CD4-positive, alpha-beta T cell treated with Interleukin-10 for 1 hour (primary cell): ENCODE measurements around the gene HNRNPUL1.

Source experiments
- DNase-seq: peaks from one replicate; pipeline ENCODE4 v3.0.0-alpha.2; 2020

The HNRNPUL1 gene

DNA sequence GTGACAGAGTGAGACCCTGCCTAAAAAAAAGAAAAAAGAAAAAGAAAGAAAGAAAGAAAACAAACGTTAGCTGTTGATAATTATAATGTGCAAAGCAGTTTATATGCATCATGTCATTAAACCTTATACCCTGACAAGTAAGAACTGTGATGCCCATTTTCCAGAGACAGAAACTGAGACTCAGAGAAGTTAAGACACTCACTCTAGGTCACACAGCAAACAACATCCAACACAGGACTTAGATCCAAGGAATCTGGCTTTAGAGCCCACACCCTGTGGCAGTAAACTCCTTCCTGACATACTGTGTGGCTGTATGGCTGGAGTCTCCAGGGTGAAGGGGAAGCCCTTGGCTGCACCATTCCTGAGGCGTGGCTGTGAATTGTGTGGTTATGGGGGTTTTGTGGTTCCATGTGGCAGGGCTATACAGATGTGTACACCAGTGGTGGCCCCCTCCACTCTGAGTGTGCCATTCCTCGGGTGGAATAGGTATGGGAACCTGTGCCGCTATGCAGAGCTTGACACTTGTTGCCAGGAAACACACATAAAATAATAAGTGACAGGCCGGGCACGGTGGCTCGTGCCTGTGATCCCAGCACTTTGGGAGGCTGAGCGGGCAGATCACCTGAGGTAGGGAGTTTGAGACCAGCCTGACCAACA is 29.5 kb upstream of the HNRNPUL1 start:
- no peak for DNase-seq

- DNase-seq: no peak
These were observed 28.7 kb upstream of the HNRNPUL1 start for GRCh38 chr19:41235480-41235879.

DNA sequence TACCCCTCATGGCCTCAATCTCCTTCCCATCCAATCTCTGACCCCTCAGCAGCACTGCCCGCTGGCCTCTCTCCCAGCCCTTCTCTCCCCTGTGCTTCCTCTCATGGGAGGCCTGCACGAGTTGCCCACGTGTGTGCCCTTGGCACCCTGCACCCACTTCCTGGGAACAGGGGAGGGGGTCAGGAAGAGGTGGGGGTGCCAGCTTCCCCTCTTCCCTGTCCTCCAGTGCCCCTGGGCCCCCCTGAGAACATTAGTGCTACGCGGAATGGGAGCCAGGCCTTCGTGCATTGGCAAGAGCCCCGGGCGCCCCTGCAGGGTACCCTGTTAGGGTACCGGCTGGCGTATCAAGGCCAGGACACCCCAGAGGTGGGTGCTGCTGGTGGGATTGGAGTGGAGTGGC is 25.9 kb upstream of the HNRNPUL1 start:
- no peak for DNase-seq

GRCh38 chr19:41239363-41239762 is 24.8 kb upstream of the HNRNPUL1 start:
- DNase-seq: no peak

GRCh38 chr19:41239961-41240574 is 24.1 kb upstream of the HNRNPUL1 start:
- DNase-seq: no peak

GRCh38 chr19:41241859-41242258 is 22.3 kb upstream of the HNRNPUL1 start:
- DNase-seq: no peak

DNA sequence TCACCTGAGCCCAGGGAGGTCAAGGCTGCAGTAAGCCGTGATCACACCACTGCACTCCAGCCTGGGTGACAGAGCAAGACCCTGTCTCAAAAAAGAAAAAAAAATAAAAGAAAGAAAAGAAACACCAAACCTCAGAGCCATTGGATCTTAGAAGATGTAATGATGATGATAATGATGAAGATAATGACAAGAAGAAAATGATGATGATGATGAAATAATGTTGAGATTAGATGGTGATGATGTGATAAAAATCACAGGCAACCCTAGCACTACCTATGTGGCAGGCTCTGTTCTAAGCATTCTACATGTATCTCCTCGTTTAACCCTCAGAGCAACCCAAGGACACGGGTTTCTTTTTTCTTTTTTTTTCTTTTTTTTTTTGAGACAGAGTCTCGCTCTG is 20.1 kb upstream of the HNRNPUL1 start:
- no peak for DNase-seq

DNA sequence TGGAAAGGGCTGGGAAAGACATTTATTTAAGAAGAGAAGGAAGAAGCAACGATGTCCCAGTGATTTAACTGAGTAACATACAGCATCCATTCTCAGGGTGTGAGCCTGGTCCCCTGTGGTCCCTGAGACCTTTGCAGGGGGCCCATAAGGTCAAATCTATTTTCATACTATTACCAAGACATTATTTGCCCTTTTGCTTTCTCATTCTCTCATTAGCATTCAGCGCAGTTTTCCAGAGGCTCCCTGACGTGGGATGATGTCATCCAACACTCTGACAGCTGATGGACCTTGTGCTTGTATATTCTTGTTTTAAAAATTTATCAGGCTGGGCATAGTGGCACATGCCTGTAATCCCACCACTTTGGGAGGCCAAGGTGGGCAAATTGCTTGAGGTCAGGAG is 18.3 kb upstream of the HNRNPUL1 start:
- DNase-seq: no peak

DNA sequence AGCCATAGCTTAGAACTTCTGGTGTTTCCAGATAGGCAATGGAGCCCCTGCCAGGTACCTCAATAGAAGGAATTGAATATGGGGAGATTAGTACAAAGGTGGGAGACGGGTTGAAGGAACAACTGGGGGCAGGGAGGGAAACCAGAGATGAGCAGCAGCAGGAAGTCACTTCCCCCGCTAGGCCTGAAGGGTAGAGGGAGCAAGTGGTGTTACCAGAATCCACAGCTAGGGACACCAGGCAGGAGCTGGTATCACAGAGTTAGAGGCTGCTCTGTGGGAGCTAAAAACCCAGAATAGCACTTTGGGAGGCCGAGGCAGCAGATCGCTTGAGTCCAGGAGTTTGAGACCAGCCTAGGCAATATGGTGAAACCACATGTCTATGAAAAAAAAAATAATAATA is 15.3 kb upstream of the HNRNPUL1 start:
- no peak for DNase-seq

GRCh38 chr19:41249707-41250423 is 14.3 kb upstream of the HNRNPUL1 start:
- no peak for DNase-seq

GRCh38 chr19:41253660-41254059 is 10.5 kb upstream of the HNRNPUL1 start:
- DNase-seq: no peak

DNA sequence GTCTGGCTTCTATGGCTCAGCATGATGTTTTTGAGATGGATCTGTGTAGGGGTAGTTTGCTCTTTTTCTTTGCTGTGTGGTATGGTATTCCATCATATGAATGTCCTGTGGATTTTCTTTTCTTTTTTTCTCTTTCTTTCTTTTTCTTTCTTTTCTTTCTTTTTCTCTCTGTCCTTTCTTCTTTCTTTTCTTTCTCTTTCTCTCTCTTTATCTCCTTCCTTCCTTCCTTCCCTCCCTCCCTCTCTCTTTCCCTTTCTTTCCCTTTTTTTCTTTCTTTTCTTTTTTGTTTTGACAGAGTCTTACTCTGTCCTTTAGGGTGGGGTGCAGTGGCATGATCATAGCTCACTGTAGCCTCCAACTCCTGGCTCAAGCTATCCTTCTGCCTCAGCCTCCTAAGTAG is 9.0 kb upstream of the HNRNPUL1 start:
- no peak for DNase-seq

DNA sequence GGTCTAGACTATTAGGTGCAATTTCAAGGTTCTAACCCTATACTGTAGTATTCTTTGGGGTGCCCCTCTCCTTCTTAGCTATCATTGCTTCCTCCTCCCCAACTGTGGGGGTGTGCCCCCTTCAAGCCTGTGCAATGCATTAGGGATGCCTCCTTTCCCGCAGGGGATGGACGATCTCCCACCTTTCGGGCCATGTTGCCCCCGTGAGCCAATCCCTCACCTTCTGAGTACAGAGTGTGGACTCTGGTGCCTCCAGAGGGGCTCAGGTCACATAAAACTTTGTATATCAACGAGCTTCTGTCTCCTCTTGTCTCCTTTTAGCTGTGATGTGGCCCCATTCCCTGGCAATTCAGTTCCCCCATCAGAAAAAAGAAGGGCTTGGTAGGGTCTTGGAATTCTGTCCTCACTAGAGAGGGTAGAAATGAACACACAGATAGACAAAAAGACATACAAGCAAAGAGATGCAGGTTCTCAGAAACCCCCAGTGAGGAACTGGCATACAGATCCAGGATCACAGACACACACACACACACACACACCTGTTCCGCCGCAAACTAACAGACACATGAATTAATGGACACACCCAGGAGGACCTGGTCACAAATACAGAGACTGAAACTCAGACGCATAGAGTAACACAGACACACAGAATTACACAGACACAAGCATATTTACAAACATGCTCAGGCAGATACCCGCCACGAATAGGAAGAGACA is 2.5 kb upstream of the HNRNPUL1 start:
- no peak for DNase-seq

GRCh38 chr19:41263042-41263849 is 926 bp upstream of the HNRNPUL1 start:
- DNase-seq: peak; percentile 88

GRCh38 chr19:41264581-41265394 is 616 bp downstream of the HNRNPUL1 start:
- DNase-seq: peak; percentile 50

- DNase-seq: peak; percentile 9
These were observed 1.4 kb downstream of the HNRNPUL1 start for GRCh38 chr19:41265395-41266153.

DNA sequence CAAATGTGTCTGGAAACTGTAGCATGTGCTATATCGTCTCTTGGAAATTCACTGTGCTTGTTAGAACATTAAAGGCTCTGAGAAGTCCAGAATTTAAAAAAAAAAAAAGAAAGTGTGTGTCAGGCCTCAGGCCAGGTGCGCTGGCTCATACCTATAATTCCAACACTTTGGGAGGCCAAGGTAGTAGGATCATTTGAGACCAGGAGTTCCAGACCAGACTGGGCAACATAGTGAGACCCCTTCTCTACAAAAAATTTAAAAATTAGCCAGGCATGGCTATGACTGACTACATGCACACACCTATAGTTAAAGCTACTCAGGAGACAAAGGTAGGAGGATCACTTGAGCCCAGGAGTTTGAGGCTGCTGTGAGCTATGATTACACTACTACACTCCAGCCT is 4.9 kb downstream of the HNRNPUL1 start:
- DNase-seq: no peak

- no peak for DNase-seq
These were observed 5.4 kb downstream of the HNRNPUL1 start for GRCh38 chr19:41269571-41269970.

DNA sequence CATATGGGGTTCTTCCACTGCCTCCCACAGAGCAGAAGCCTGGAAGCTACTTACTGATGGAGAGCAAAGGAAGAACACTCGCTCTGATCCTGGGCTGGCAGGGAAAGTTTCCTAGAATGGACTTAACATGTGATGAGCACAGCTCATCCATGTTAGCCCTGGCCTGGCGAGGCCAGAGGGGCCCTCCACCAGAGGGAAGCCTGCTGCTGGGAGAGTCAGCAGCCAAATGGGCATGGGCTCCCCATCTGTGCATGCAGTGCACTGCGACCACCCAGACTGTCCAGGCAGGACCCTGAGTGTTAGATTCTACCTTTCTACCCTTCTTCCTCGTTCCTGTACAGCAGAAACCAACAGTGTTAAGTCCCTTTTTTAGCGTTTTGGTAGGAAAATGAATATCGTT is 8.9 kb downstream of the HNRNPUL1 start:
- DNase-seq: no peak

GRCh38 chr19:41274802-41275201 is 10.6 kb downstream of the HNRNPUL1 start:
- no peak for DNase-seq

GRCh38 chr19:41276231-41276630 is 12.1 kb downstream of the HNRNPUL1 start:
- no peak for DNase-seq
